GM08714 (cell line): ENCODE data around the gene SETBP1.

Source experiments
- H3K4me3 ChIP-seq: fragments of 200-500 bp; sonication (Bioruptor generic); 2 replicates; pipeline ENCODE4 v1.5.1; 2014; ENCODE audit warnings: mild to moderate bottlenecking, low read length, inconsistent platforms
- ZNF274 ChIP-seq: IDR thresholded peaks from 2 replicates; pipeline ENCODE4 v1.6.1; 2012; ENCODE audit warnings: mild to moderate bottlenecking, low read depth, low read length

Gene SETBP1

DNA sequence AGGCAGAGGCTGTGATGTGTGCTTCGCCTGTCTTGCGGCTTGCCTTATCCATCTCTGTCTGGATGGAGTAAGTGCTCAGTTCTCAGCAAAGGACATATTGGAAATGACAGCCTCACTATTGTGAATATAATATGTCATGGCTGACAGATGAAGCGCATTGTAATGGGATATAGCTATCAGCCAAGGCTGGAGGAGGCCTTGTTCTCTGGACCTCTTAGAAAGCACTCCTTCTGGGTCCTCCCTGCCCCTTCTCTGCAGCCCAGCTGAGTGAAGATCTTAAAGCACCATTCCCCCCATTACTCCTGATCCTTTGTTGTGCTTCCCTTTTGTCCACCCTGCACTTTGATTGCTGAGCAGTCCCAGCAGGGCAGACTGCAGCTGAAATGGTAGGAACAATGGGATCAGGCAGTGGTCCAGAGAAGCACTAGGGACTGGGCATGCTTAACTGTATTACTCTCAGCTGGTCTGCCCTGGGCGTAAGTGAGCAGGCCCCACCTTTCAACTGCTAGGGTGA is 265.3 kb downstream of the SETBP1 start:
- no peak for TF ChIP-seq ZNF274
- H3K4me3 ChIP-seq = no peak overlapping the region

DNA sequence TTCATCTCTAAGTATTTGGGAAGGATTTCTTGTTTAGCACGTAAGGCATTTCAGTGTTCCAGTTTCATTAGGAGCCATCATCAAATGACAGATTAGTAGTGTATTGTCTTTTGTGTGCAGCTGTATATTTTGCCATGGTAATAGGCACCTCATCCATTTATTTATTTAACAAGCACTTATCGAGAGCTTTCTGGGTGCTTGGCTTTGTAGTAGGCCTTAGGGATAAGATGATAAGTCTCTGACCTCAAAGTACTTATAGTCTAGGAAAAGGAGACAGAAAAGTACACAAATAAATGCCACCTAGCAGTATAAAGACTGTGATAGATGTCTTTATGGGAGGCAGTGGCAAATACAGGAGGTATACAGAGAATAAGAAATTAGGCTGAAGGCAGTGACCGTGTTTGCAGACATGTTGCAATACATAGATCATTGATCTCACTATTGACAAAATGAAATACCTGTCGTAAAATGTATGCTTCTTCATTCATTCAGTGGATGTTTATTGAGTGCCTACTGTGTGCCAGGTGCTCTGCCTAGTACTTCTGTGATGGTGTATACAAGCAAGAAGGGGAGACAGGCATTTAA is 265.9 kb downstream of the SETBP1 start:
- TF ChIP-seq ZNF274 = no peak
- no peak overlapping the region for H3K4me3 ChIP-seq

DNA sequence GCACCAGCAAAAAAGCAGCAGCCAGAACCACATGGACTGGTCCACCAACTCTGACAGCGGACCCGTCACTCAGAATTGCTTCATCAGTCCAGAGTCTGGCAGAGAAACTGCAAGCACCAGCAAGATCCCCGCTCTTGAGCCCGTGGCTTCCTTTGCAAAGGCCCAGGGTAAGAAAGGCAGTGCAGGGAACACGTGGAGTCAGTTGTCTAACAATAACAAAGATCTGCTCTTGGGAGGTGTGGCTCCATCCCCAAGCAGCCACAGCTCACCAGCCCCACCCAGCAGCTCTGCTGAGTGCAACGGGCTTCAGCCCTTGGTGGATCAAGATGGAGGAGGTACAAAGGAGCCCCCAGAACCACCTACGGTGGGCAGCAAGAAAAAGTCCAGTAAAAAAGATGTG is 269.3 kb downstream of the SETBP1 start:
- H3K4me3 ChIP-seq = no peak overlapping the region
- TF ChIP-seq ZNF274 = no peak

DNA sequence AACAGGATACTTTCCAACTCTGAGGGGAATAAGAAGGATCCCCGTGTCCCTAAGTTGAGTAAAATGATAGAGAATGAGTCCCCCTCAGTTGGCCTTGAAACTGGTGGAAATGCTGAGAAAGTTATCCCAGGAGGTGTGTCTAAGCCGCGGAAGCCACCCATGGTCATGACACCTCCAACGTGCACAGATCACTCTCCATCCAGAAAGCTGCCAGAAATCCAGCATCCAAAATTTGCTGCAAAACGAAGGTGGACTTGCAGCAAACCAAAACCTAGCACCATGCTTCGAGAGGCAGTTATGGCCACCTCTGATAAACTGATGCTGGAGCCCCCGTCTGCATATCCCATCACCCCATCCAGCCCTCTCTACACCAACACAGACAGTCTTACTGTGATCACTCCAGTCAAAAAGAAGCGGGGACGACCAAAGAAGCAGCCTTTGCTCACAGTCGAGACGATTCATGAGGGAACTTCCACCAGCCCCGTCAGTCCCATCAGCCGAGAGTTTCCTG is 270.1 kb downstream of the SETBP1 start:
- no peak for TF ChIP-seq ZNF274
- no peak overlapping the region for H3K4me3 ChIP-seq

DNA sequence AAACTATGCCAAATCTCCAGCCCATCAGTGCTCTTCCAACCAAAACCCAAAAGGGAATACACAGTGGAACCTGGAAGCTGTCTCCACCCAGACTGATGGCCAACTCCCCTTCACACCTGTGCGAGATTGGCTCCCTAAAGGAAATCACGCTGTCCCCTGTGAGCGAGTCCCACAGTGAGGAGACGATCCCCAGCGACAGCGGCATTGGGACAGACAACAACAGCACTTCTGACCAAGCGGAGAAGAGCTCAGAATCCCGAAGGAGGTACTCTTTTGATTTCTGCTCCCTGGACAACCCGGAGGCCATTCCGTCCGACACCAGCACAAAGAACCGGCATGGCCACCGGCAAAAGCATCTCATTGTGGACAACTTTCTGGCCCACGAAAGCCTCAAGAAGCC is 271.1 kb downstream of the SETBP1 start:
- no peak for TF ChIP-seq ZNF274
- H3K4me3 ChIP-seq = no peak overlapping the region

DNA sequence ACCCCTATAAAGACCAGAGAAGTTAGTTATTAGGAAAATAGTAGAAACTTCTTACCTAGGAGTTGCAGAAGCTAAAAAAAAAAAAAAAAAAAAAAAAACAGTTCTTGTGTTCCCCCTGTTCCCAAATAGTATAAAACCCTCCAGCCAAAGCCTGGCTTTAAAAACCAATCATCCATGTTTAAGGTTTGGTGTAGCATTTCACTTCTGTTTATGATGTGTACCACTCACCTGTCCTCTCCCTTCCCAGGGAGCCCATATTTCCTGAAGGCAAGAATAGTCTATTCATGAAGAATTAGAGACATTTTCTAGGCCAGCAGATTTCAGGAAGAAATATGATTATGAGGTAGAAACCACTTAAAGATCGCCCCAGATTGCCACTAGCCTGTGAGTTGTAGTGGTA is 273.6 kb downstream of the SETBP1 start:
- TF ChIP-seq ZNF274 = no peak
- H3K4me3 ChIP-seq = no peak overlapping the region

DNA sequence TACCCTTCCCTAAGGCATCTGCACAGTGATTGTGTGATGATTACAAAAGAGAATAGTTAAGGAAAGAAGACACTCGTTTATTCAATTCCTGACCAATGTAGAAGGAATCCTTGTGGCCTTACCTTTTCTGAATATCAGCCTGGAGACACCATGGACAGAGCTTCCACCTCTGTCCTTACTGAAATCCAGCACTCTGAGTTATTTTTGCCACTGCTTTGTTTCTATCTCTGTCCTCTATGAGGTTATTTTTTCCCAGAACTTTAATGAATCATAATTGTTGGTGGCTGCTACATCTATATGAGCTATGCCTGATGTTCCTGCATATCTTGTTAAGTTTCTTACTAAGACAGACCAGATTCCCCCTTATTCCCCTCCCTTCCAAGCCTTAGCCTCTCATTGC is 275.1 kb downstream of the SETBP1 start:
- H3K4me3 ChIP-seq = no peak overlapping the region
- TF ChIP-seq ZNF274 = no peak

DNA sequence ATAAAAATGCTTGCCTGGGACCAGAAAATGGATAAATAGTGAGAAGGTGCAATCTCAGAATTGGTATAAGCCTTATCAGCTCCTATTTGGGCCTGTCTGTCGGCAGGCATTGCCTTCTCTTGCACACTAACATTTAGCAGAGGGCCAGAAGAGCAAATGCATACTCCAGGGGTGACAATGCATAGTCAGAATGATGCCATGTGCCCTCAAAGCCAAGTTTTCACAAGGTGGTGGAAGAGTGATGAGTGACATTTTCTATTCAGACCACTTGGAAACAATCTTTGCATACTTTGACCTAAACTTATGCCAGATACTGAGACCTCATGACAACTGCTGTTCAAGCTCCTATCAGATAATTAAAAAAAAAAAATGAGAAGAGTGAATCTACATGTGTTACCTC is 276.3 kb downstream of the SETBP1 start:
- no peak for TF ChIP-seq ZNF274
- no peak overlapping the region for H3K4me3 ChIP-seq

DNA sequence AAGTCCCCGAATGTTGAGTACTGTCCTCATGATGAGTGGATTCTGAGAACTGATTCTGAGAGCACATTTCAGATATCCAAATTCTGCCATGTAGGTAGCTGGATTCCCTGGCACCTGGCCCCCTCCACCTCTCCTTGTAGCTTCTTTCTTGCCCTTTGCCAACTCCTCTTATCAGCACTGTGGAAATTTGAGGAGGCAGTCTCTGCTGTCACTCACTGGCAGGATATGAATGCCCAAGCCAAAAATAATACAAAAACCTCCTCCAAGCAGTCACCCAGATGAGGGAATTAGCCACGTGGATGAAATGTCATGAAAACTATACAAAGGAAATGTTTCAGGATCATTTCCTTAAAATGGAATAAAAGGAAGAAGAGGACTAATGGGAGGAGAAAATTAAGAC is 276.8 kb downstream of the SETBP1 start:
- no peak for TF ChIP-seq ZNF274
- no peak overlapping the region for H3K4me3 ChIP-seq

DNA sequence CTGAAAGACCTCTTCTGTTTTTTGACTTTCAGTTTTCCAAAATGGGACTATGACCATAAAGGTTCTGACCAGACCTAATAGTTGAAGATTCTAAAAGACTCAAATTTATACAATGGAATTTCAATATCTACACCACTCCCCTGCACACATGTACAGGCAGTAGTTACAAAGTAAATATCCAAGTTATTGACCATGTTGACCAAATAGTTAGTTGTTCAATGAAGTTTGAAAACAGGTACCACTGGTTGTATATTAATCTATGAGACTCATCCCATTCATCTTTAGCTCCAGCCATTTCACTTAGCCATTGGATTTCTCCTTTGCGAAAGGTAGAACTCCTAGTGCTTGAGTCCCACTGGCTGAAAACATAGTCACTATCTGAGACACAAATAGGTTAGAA is 277.4 kb downstream of the SETBP1 start:
- TF ChIP-seq ZNF274 = no peak
- H3K4me3 ChIP-seq = no peak overlapping the region

DNA sequence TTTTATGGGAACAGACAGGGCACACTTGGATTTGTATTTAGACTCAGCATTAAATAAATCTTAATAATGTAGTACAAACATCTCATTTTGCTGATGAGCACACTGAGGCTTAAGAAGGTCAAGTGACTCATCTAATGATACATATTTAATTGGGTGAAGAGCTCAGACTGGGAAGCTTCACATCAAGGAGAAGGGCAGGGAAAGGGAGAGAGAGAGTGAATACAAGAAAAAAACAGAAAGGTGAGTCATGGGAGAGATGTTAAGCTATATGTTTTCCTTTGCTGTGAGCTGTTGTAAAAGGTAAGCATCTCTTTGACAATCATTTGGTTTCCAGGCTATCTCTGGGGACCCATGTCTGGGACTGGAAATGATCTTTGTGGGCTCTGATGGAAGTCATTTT is 277.8 kb downstream of the SETBP1 start:
- H3K4me3 ChIP-seq = no peak overlapping the region
- TF ChIP-seq ZNF274 = no peak

DNA sequence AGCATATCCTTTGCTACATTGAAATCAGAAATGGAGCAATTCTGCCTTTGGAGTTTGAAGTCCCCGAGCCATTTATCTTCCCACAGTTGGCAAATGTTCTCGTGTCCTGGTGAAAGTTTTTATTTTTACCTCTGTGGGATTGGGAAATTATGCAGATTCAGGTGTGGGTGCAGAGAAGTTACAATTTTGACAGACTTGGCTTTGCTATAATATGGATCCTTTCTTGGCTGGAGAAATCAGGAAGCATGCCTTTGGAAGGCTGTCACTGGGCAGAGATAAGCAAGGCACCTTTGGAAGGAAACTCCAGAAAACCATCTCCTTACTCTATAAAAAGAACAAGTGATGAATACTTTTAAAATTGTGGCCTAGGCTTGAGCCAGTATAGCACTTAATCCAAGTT is 278.3 kb downstream of the SETBP1 start:
- H3K4me3 ChIP-seq = no peak overlapping the region
- no peak for TF ChIP-seq ZNF274

DNA sequence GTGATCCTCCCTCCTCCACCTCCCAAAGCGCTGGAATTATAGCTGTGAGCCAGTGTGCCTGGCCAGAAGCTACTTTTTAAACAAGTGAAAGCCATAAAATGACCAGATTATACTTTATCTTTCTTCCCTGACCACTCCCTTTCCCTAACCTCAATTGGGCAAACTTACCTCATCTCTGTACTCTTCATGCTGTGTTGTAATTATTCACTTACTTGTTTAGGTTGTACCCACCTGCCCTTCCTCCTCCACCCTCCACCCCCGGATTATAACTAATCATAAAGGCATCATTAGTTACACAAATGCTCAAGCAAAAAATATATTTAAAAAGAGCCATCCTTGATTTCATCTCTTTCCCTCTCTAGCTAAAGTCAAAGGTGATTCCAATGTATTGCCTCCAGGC is 279.9 kb downstream of the SETBP1 start:
- TF ChIP-seq ZNF274 = no peak
- H3K4me3 ChIP-seq = no peak overlapping the region

DNA sequence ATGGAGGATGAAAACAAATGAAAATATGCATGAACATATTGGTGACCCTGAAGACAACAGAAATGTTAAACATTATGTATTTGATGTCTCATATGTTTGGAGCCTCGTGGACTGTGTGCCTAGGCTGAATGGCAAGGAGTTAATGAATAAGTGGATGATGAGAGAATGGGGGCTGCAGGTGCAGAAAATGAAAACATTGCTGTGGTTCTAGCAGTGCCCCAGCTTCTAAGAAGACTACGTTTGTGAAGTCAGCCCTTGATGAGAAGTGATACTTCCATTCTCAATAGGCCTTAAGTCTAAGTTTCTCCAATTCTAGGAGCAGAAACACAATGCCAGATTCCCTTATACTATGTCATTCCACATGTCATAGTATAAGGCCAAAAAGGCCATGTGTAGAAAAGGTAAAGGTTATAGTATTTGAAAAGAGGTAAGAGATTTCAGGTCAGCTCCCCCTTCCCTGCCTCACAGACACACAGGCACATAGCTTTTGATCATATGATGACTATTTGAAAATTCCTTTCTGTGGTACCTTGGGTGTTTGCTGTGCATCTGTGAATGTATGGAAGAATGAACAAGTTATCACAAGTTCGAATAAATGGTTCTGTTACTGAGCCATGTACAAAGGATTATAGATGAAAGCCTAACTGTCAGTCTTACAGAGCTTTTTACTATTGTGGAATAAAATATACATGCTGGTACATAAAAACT is 280.8 kb downstream of the SETBP1 start:
- no peak for TF ChIP-seq ZNF274
- no peak overlapping the region for H3K4me3 ChIP-seq

DNA sequence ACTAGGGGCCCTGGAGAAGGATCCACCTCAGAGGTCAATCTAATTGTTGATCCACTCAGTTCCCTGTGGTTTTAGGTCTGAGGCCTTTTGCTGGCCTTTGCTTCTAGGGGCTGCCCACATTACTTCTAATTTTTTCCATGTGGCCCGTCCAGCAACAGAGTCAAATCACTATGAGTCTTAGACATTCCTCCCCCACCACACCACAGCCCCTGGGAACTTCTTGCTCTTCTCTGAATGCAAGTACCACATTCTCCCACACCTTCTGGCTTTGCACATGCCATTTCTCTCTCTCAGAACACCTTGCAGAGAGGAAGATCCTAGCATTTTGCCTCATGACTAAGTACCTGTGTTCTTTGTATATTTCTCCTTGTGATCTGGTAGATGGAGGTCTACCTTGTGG is 286.9 kb downstream of the SETBP1 start:
- TF ChIP-seq ZNF274 = no peak

More for the DNA sequence above, 286.9 kb downstream of the SETBP1 start:
- no peak overlapping the region for H3K4me3 ChIP-seq
